WI38 (cell line): ENCODE data around the gene KRT79.

ENCODE experiments used
- H3K4me3 ChIP-seq: 2 replicates; pipeline ENCODE4 v1.5.1; 2011; ENCODE audit warnings: low read depth, mild to moderate bottlenecking, control low read depth, low read length
- CTCF ChIP-seq: IDR thresholded peaks from 2 replicates; pipeline ENCODE4 v1.5.1; 2012; ENCODE audit warnings: low read depth, mild to moderate bottlenecking, control low read depth, low read length

KRT79 gene

GRCh38 chr12:52837413-52837741 lies 3.3 kb upstream of the KRT79 start:
- H3K4me3 ChIP-seq: no peak overlapping the region
- no peak for TF ChIP-seq CTCF

GRCh38 chr12:52836491-52837412 lies 2.6 kb upstream of the KRT79 start:
- no peak overlapping the region for H3K4me3 ChIP-seq
- TF ChIP-seq CTCF: no peak

- TF ChIP-seq CTCF: no peak
- H3K4me3 ChIP-seq: no peak overlapping the region
Observed at GRCh38 chr12:52836042-52836466, 1.9 kb upstream of the KRT79 start.

- TF ChIP-seq CTCF: no peak
- no peak overlapping the region for H3K4me3 ChIP-seq
Observed at GRCh38 chr12:52835271-52836041, 1.3 kb upstream of the KRT79 start.

GRCh38 chr12:52834727-52835001 lies 553 bp upstream of the KRT79 start:
- TF ChIP-seq CTCF: no peak
- no peak overlapping the region for H3K4me3 ChIP-seq

- no peak overlapping the region for H3K4me3 ChIP-seq
- no peak for TF ChIP-seq CTCF
Observed at GRCh38 chr12:52832985-52833905, 866 bp downstream of the KRT79 start.
